HG02943 (cell line): Measurements from ENCODE around the gene STK10.

Source experiments
- ATAC-seq: cut with Tn5 transposase; IDR thresholded peaks from one replicate; pipeline ENCODE4 v1.9.1; 2021; ENCODE audit warnings: mild to moderate bottlenecking, low read depth, moderate library complexity; ENCODE audit not compliant: unreplicated experiment

Gene STK10

DNA sequence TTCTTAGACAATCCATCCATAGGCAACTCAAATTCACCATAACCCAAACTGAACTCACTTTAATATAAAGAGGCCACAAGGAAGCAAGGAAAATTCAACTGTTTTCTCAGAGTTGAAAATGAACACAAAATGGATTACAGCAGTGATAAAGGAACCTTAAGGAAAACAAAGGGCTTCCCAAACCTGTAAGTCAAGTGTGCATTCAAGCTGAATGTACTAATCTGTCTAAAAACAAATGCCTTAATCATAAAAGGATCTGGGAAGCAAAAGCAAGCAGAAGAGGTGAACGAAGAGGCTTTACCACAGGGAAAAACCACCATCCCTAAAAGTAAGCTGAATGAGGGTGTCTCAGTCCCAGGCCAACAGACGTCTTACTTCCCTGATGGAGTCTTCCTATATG is 195.2 kb downstream of the STK10 start:
- no peak for ATAC-seq

GRCh38 chr5:171992305-171992704 is 195.7 kb downstream of the STK10 start:
- ATAC-seq = no peak
